SK-N-SH treated with all-trans-retinoic acid at 6 μM for 48 hours (cell line): ENCODE measurements around the gene VWA5A.

Experiments
- OSR1 ChIP-seq: fragments of 250-450 bp; sonication (Bioruptor Pico); IDR thresholded peaks from 2 replicates; pipeline ENCODE4 v1.8.0; 2022; ENCODE audit warnings: moderate library complexity, mild to moderate bottlenecking, inconsistent platforms
- SNAI2 ChIP-seq: fragments of 250-450 bp; sonication (Bioruptor Pico); IDR thresholded peaks from 2 replicates; pipeline ENCODE4 v1.5.0; 2020; ENCODE audit warnings: mild to moderate bottlenecking, moderate library complexity
- ZFP30 ChIP-seq: fragments of 450-650 bp; formaldehyde crosslinking; IDR thresholded peaks from 2 replicates; pipeline ENCODE4 v1.5.0; 2022; ENCODE audit warnings: mild to moderate bottlenecking, moderate library complexity
- ZNF70 ChIP-seq: fragments of 450-650 bp; formaldehyde crosslinking; IDR thresholded peaks from 2 replicates; pipeline ENCODE4 v1.5.0; 2020; ENCODE audit warnings: mild to moderate bottlenecking, moderate library complexity
- TF ChIP-seq, protein P1 (sequence below): fragments of 250-450 bp; sonication (Bioruptor Pico); IDR thresholded peaks from 2 replicates; pipeline ENCODE4 v1.8.0; 2021; ENCODE audit warnings: low read depth, mild to moderate bottlenecking, moderate library complexity, borderline replicate concordance
- TF ChIP-seq, protein P2 (sequence below): fragments of 250-450 bp; sonication (Bioruptor Pico); IDR thresholded peaks from 2 replicates; pipeline ENCODE4 v1.5.1; 2020; ENCODE audit warnings: low read depth, mild to moderate bottlenecking, moderate library complexity
- TF ChIP-seq, protein P3 (sequence below): fragments of 250-450 bp; sonication (Bioruptor Pico); IDR thresholded peaks from 2 replicates; pipeline ENCODE4 v1.8.0; 2020; ENCODE audit warnings: mild to moderate bottlenecking, moderate library complexity, borderline replicate concordance

DNA sequence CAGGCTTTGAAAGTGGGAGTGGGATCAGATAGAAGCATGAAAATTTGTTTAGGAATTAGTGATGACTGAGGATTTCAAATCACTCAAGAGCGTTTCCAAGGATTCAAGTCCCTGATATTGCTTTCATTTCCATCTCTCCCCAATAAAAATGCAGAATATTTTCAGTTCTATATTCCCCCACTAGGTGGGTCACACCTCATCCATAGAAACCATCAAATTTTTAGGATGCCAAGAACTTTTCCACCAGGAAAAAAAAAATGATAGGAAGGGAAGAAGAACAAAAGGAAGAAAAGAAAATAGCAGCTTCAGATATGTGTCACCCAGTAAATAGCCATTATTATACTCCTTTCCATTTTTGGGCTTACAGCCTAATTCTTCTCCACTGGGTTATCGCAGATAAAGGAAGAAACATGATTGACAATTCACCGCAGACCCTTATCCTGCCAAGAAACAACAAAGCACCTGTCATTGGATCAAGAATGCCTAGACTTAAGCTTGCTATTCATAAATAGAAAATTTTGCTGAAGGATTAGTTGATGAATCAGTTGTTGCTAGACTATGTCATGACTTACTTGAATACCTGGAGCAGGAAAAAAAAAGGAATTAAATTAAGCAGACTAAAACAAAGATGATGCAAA is 37.6 kb downstream of the VWA5A start:
- TF ChIP-seq, protein P1, sequence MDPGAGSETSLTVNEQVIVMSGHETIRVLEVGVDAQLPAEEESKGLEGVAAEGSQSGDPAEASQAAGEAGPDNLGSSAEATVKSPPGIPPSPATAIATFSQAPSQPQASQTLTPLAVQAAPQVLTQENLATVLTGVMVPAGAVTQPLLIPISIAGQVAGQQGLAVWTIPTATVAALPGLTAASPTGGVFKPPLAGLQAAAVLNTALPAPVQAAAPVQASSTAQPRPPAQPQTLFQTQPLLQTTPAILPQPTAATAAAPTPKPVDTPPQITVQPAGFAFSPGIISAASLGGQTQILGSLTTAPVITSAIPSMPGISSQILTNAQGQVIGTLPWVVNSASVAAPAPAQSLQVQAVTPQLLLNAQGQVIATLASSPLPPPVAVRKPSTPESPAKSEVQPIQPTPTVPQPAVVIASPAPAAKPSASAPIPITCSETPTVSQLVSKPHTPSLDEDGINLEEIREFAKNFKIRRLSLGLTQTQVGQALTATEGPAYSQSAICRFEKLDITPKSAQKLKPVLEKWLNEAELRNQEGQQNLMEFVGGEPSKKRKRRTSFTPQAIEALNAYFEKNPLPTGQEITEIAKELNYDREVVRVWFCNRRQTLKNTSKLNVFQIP (CRISPR knock-in tag), result no peak
- TF ChIP-seq ZNF70 (no peak), SNAI2 (CRISPR knock-in tag) (no peak), OSR1 (CRISPR knock-in tag) (no peak), ZFP30 (no peak)
- TF ChIP-seq, protein P2, sequence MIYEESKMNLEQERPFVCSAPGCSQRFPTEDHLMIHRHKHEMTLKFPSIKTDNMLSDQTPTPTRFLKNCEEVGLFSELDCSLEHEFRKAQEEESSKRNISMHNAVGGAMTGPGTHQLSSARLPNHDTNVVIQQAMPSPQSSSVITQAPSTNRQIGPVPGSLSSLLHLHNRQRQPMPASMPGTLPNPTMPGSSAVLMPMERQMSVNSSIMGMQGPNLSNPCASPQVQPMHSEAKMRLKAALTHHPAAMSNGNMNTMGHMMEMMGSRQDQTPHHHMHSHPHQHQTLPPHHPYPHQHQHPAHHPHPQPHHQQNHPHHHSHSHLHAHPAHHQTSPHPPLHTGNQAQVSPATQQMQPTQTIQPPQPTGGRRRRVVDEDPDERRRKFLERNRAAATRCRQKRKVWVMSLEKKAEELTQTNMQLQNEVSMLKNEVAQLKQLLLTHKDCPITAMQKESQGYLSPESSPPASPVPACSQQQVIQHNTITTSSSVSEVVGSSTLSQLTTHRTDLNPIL, result no peak
- TF ChIP-seq, protein P3, sequence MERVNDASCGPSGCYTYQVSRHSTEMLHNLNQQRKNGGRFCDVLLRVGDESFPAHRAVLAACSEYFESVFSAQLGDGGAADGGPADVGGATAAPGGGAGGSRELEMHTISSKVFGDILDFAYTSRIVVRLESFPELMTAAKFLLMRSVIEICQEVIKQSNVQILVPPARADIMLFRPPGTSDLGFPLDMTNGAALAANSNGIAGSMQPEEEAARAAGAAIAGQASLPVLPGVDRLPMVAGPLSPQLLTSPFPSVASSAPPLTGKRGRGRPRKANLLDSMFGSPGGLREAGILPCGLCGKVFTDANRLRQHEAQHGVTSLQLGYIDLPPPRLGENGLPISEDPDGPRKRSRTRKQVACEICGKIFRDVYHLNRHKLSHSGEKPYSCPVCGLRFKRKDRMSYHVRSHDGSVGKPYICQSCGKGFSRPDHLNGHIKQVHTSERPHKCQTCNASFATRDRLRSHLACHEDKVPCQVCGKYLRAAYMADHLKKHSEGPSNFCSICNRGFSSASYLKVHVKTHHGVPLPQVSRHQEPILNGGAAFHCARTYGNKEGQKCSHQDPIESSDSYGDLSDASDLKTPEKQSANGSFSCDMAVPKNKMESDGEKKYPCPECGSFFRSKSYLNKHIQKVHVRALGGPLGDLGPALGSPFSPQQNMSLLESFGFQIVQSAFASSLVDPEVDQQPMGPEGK (CRISPR knock-in tag), result no peak
